Neural cell (in vitro differentiated cells): ENCODE results near the gene MRPL10.

Experiments used
- EP300 ChIP-seq: fragments of 450-650 bp; conservative IDR thresholded peaks from 2 replicates; pipeline ENCODE4 v1.6.1; 2014; ENCODE audit warnings: antibody characterized with exemption, mild to moderate bottlenecking, moderate library complexity; ENCODE audit not compliant: poor library complexity, severe bottlenecking
- EZH2 ChIP-seq: fragments of 200-600, 300-800 bp; shearing (Covaris generic), sonication (generic); IDR thresholded peaks from 2 replicates; pipeline ENCODE4 v1.6.1; 2014; ENCODE audit warnings: antibody characterized with exemption, low read length, borderline replicate concordance, mild to moderate bottlenecking; ENCODE audit not compliant: insufficient read depth, poor library complexity, severe bottlenecking
- MXI1 ChIP-seq: fragments of 450-650 bp; conservative IDR thresholded peaks from 2 replicates; pipeline ENCODE4 v1.6.1; 2014; ENCODE audit warnings: antibody characterized with exemption, mild to moderate bottlenecking; ENCODE audit not compliant: poor library complexity, severe bottlenecking
- POLR2AphosphoS5 ChIP-seq: IDR thresholded peaks from 2 replicates; pipeline ENCODE4 v1.6.1; 2012
- RAD21 ChIP-seq: fragments of 450-650 bp; conservative IDR thresholded peaks from 2 replicates; pipeline ENCODE4 v1.6.1; 2014; ENCODE audit warnings: antibody characterized with exemption, mild to moderate bottlenecking, moderate library complexity
- SMC3 ChIP-seq: fragments of 450-650 bp; conservative IDR thresholded peaks from 2 replicates; pipeline ENCODE4 v1.6.1; 2014; ENCODE audit warnings: antibody characterized with exemption, mild to moderate bottlenecking, moderate library complexity; ENCODE audit not compliant: poor library complexity
- TF ChIP-seq, protein P1 (sequence below): fragments of 450-650 bp; IDR thresholded peaks from 2 replicates; pipeline ENCODE4 v1.5.1; 2014; ENCODE audit warnings: antibody characterized with exemption, mild to moderate bottlenecking, moderate library complexity; ENCODE audit not compliant: poor library complexity, severe bottlenecking
- TF ChIP-seq, protein P2 (sequence below): IDR thresholded peaks from 2 replicates; pipeline ENCODE4 v1.6.1; 2012; ENCODE audit warnings: borderline replicate concordance

DNA sequence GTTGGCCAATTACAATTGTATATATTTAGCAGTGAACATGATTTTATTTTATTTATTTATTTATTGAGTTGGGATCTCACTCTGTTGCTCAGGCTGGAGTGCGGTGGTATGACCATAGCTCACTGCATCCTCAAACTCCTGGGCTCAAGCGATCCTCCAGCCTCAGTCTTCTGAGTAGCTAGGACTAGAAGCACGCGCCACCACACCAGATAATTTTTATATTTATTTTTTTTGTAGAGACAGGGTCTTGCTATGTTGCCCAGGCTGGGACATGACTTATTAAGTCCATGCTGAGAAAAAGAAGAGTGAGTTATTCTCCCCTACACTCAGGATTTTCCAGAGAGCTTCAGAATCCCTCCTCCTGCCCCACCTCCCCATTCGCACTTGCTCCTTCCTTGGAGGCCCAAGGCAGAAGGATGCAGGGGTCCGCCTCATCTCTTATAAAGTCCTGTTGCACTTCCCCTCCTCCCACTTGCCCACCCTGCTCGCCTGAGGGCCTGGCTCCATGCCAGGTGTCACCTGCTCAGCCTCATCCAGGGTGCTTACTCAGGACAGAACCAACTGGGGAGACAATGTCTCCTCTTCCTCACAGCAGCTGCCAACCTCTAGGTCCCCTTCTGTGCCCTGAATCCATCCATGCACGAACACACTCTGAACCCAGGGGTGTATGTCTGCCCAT, 48.6 kb upstream of the MRPL10 start:
- TF ChIP-seq, protein P1, sequence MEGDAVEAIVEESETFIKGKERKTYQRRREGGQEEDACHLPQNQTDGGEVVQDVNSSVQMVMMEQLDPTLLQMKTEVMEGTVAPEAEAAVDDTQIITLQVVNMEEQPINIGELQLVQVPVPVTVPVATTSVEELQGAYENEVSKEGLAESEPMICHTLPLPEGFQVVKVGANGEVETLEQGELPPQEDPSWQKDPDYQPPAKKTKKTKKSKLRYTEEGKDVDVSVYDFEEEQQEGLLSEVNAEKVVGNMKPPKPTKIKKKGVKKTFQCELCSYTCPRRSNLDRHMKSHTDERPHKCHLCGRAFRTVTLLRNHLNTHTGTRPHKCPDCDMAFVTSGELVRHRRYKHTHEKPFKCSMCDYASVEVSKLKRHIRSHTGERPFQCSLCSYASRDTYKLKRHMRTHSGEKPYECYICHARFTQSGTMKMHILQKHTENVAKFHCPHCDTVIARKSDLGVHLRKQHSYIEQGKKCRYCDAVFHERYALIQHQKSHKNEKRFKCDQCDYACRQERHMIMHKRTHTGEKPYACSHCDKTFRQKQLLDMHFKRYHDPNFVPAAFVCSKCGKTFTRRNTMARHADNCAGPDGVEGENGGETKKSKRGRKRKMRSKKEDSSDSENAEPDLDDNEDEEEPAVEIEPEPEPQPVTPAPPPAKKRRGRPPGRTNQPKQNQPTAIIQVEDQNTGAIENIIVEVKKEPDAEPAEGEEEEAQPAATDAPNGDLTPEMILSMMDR = no peak
- TF ChIP-seq SMC3 (no peak), EP300 (no peak), MXI1 (no peak), POLR2AphosphoS5 (no peak), EZH2 (no peak), RAD21 (no peak)
- TF ChIP-seq, protein P2, sequence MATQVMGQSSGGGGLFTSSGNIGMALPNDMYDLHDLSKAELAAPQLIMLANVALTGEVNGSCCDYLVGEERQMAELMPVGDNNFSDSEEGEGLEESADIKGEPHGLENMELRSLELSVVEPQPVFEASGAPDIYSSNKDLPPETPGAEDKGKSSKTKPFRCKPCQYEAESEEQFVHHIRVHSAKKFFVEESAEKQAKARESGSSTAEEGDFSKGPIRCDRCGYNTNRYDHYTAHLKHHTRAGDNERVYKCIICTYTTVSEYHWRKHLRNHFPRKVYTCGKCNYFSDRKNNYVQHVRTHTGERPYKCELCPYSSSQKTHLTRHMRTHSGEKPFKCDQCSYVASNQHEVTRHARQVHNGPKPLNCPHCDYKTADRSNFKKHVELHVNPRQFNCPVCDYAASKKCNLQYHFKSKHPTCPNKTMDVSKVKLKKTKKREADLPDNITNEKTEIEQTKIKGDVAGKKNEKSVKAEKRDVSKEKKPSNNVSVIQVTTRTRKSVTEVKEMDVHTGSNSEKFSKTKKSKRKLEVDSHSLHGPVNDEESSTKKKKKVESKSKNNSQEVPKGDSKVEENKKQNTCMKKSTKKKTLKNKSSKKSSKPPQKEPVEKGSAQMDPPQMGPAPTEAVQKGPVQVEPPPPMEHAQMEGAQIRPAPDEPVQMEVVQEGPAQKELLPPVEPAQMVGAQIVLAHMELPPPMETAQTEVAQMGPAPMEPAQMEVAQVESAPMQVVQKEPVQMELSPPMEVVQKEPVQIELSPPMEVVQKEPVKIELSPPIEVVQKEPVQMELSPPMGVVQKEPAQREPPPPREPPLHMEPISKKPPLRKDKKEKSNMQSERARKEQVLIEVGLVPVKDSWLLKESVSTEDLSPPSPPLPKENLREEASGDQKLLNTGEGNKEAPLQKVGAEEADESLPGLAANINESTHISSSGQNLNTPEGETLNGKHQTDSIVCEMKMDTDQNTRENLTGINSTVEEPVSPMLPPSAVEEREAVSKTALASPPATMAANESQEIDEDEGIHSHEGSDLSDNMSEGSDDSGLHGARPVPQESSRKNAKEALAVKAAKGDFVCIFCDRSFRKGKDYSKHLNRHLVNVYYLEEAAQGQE = no peak
